MM.1S (cell line): ENCODE results near the gene SLC2A11.

Experiments
- EZH2 ChIP-seq: fragments of 300-600 bp; sonication (generic); optimal IDR thresholded peaks from 2 replicates; pipeline ENCODE3; 2017; ENCODE audit warnings: low read depth, mild to moderate bottlenecking, antibody characterized with exemption, low read length, mixed read lengths
- EZH2phosphoT487 ChIP-seq: fragments of 300-600 bp; sonication (generic); IDR thresholded peaks from 2 replicates; pipeline ENCODE4 v1.6.1; 2018; ENCODE audit warnings: antibody characterized with exemption, low read length
- TF ChIP-seq, protein P1 (sequence below): fragments of 300-600 bp; sonication (generic); IDR thresholded peaks from 2 replicates; pipeline ENCODE4 v1.5.1; 2016; ENCODE audit warnings: antibody characterized with exemption, low read length, mixed read lengths

DNA sequence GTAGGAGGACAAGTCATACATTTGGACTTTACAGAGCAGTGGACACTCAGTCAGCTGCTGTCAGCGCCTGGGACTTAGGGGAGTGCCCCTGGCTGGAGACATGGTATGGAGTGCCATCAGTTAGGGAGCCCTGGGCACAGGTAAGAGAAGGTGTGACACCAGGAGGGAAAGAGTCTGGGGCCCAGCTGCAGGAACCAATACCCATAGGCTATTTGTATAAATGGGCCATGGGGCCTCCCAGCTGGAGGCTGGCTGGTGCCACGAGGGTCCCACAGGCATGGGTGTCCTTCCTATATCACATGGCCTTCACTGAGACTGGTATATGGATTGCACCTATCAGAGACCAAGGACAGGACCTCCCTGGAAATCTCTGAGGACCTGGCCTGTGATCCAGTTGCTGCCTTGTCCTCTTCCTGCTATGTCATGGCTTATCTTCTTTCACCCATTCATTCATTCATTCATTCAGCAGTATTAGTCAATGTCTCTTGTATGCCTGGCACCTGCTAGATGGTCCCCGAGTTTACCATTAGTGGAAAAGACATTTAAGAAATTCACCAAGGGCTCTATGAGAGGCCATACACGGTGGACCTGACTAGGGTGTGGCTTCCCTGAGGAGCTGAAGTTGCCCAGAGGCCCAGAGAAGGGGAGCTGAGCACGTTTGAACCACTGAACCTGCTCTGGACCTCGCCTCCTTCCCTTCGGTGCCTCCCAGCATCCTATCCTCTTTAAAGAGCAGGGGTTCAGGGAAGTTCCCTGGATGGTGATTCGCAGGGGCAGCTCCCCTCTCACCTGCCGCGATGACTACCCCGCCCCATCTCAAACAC lies 35.7 kb downstream of the SLC2A11 start:
- TF ChIP-seq, protein P1, sequence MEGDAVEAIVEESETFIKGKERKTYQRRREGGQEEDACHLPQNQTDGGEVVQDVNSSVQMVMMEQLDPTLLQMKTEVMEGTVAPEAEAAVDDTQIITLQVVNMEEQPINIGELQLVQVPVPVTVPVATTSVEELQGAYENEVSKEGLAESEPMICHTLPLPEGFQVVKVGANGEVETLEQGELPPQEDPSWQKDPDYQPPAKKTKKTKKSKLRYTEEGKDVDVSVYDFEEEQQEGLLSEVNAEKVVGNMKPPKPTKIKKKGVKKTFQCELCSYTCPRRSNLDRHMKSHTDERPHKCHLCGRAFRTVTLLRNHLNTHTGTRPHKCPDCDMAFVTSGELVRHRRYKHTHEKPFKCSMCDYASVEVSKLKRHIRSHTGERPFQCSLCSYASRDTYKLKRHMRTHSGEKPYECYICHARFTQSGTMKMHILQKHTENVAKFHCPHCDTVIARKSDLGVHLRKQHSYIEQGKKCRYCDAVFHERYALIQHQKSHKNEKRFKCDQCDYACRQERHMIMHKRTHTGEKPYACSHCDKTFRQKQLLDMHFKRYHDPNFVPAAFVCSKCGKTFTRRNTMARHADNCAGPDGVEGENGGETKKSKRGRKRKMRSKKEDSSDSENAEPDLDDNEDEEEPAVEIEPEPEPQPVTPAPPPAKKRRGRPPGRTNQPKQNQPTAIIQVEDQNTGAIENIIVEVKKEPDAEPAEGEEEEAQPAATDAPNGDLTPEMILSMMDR = no peak
- TF ChIP-seq EZH2phosphoT487 (no peak), EZH2 (no peak)
